ENCODE measurements around the gene METTL14. TPM values are rescaled to one million over a fixed set of nuclear protein-coding genes. Genes with fewer than 3 reads are reported as not detected.
"Not testable (repeated sequence)": the region's sequence is repeated elsewhere in the genome, so short reads cannot be mapped to it uniquely, and the experiment has no call there.

Gene METTL14
- 36.2 TPM for total RNA-seq
- long read RNA-seq, full-length matches to known transcripts: 27 of 38 reads
- long read RNA-seq, partial matches to known transcripts: 2 of 38 reads
- long read RNA-seq, other reads (novel, unspliced or antisense): 9 of 38 reads

DNA sequence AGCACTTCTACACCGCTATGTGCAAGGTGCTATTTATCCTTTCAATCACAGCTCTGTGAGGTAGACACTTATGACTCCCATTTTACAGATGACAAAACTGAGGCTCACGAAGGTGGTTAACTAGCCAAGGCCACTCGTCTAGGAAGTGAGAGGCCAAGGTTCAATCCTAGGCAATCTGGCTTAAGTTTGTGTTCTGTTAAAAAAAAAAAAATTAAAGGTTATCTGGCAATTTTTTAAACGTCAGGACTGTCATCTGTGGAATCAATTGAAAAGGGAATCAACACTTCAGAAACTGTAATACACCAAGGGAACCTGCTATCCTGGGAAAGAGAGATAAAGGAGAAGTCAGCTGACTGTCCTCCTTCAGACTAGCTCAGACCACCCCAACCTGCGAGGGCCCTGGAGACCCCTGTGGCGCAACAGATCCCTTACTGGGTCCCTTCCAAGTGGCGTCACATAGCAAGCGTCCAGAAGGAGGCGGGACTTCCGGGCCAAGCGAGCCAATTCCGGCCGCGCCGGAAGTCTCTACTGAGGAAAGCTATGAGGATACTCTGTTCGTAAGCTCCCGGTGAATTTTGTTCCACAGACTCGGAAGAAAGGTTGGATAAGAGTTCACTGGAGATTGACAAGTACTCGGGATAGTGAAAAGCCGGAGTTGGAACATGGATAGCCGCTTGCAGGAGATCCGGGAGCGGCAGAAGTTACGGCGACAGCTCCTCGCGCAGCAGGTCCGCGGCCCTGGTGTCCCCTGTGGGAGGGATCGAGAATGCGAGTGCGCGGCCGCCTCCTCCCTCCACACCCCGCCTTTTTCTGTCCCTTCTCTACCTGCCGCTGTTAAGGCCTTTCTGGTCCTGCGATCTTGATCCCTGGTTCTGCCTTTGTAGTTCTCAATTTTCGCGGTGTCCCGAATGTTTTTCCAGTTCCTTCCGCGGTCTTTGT lies at the start of gene METTL14:
TSS of gene METTL14 (plus strand) at position 520 of the 939 bp plus-strand sequence. CDS start at position 663, 143 bp downstream.
- intact Hi-C loops (cut with DNase I): no loop called here
- DNase-seq (ENCODE audit: low spot score): peak; percentile 95

DNA sequence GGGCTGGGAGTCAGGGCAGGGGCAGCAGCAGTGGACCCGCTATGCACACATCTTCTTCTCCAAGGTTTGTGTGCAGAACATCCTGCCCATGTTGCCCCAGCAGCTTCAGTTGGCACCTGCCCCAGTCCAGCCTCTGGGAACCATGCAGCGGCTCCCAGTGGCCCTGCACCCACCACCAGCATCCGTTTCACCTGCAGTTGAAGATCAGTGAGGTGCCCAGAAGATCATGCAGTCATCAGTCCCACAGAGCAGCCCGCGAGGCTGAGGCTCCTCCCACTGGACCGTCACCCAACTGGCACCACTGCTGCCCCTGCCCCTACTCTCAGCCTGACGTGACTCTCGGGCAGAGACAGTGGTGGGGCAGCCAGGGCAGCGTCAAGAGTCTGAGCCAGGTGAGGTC lies 49.1 kb upstream of the METTL14 start:
- intact Hi-C loops (cut with DNase I); DNase-seq (ENCODE audit: low spot score): not testable (repeated sequence)

DNA sequence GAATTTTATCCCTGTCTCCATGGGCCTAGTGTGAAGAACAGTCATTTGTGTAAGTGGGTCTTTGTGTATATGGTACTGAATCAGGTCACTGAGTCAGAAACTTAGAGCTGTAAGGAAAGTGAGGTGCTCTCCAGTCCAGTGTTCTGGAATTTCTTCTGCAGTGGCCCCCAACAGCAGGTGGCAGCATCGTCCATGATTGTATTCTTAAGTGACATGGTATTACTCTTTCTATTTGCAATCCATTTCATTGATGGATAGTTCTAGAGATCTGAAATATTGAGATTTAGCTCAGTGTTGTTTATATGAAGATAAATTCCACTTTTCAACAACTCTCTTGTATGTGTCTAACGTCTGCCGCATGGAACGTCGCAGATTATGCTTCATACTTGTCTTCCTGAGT lies 20.5 kb upstream of the METTL14 start:
- intact Hi-C loops (cut with DNase I); DNase-seq (ENCODE audit: low spot score): not testable (repeated sequence)

DNA sequence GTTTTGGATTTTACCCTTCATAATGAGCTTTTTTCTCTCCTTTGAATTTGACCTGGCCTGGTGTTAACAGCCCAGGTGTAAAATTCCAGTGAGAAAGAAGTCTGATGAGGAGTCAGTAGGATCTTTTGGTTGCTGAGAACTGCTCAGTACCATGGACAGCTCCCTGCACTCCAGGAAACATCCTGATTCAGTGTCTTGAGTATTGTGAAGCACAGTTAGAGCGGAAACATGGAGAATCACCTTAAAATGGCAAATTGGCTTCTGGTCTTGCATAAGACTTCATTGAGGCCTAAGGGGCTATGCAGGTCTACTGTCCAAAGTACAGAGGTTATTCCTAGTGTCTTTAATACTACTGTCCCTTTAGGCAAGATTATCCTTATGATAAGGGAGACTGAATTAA lies 16.0 kb upstream of the METTL14 start:
- intact Hi-C loops (cut with DNase I): not testable (repeated sequence)

DNA sequence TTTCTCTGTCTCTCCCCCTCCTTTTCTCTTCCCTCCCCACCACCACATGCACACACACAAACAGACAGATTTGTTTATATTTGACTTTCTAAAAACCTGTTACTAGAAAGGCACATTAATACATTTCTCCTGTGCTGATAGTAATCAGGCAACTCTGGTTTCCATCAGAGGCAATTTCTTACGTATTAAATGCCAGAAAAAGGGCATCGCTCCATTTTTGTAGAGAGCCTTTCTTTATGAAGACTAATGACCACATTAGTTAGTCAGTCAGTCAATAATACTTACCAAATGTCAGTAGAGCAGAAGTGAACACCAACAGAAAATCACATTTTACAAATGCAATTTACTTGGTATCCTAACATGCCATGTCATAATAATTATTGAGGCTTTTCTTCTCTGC lies 14.2 kb upstream of the METTL14 start:
- intact Hi-C loops (cut with DNase I); DNase-seq (ENCODE audit: low spot score): not testable (repeated sequence)

More for the DNA sequence above, 16.0 kb upstream of the METTL14 start:
- DNase-seq (ENCODE audit: low spot score): not testable (repeated sequence)

DNA sequence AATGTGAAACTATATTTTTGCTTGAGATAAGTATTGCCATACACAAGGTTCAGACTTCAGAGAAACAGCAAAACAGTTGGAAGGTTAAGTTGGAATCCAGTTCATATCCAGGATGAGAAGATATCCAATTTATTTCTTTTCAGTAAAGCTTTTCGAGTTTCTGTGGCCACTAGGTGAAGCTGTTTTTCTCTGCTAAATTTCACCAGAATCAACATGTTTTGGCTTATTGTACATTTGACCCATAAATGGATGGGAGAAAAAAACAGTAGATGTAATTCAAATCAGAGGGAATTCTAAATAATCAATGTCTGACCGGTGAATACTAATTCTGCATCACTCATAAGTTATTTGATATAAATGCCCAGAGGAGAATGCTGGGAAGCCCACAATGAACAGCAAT lies 9.1 kb upstream of the METTL14 start:
- no peak for DNase-seq (ENCODE audit: low spot score)
- intact Hi-C loops (cut with DNase I): no loop called here

DNA sequence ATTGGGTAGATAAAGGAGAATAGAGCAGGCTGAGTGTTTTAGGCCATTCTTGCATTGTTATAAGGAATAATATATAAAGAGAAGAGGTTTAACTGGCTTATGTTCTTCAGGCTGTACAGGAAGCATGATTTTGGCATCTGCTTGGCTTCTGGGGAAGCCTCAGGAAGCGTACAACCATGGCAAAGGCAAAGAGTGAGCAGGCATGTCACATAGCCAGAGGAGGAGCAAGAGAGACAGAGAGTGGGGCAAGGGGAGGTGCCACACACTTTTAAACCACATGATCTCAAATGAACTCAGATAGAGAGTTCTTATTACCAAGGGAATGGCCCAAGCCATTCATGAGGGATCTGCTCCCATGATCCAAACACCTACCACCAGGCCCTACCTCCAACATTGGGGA lies 4.4 kb upstream of the METTL14 start:
- intact Hi-C loops (cut with DNase I): no loop called here
- DNase-seq (ENCODE audit: low spot score): no peak

DNA sequence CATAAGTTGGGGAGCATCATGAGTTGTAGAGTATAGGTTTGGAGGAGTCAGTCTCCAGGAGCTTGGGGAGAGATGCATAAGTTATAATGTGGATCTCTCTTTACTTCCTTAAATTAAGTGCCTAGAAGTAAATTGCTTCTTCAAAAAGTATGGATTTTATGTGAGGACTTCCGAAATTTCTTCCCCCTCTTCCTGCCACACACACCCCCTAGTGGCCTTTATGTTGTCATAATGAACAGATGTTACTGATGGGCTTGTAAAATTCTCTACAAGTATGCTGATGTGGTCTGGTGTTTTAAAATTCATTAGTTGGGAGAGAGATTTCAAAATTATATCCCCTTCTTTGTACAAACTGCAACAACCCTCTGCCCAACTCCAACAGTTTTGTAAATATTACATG lies 2.3 kb upstream of the METTL14 start:
- intact Hi-C loops (cut with DNase I): no loop called here
- no peak for DNase-seq (ENCODE audit: low spot score)

DNA sequence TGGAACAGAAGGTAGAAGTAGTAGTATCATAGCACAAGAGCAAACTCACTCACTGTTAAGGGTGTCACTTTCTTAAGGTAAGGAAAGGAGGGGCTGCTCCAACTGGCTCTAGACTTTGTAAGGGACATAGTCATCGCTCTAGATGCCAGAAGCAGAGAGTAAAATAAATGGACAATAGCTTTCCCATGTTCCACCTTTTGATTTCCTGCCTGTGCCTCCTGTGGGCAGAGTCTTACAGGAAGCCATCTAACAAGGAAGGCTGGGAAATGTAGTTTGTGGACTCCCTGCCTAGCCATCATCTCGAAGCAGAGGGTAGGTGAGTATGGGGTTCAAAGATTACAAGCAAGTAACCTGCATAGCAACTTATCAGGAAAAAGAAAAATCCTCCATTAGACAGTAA lies 1.7 kb upstream of the METTL14 start:
- intact Hi-C loops (cut with DNase I): no loop called here

DNA sequence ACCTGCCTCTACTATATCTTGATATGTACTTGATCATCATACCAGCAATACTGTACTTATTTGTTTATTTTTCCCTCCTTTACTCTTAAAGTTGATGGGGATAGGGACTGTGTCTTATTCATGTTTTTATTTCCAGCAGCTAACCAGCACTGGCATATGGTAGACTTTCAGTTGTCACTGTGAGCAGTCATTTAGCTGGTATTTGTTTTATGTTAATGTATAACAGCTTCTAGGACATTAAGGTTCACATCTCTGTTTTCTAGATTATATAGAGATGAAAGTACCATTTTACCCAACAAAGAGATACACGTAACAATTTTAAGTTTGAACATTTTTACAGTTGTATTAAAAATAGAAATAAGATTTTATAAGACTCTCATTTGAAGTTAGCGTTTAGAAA lies 17.9 kb downstream of the METTL14 start:
- intact Hi-C loops (cut with DNase I): no loop called here
- DNase-seq (ENCODE audit: low spot score): no peak

More for the DNA sequence above, 1.7 kb upstream of the METTL14 start:
- DNase-seq (ENCODE audit: low spot score): no peak

DNA sequence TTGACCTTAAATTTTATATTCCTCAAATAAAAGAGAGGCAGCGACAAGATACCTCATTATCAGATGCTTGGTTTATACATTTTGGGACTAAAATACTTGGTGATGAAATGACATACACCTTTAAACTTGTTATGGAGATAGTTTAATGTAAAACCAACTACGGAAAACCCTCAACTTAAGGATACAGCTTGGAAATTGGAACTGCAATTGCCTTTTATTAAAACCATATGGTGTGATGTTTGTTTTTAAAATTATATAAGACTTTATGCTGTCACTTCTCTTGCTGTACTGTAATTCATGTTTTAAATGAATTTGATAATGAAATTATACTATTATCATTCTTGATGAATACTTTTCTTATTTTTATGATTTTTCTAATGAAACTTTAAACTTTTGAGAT lies 25.9 kb downstream of the METTL14 start:
- intact Hi-C loops (cut with DNase I): no loop called here
- no peak for DNase-seq (ENCODE audit: low spot score)

DNA sequence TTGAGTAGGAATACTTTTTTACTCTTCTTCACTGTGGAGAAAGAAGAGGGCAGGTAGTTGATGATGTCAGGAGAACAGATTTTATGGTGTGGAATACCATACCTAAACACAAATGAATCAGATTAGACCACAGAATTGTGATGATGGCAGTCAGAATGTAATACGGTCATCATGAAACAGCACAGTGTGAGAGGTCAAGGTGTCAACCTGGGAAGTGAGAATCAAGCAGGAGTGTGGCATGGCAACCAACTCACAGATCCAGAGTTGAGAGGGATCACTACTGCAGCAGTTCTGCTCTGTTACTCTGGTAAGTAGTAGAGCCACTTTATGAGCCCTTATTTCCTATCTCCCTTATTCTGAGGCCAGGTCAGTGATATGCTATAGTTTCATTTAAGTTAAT lies 27.7 kb downstream of the METTL14 start:
- intact Hi-C loops (cut with DNase I): no loop called here
- DNase-seq (ENCODE audit: low spot score): no peak

DNA sequence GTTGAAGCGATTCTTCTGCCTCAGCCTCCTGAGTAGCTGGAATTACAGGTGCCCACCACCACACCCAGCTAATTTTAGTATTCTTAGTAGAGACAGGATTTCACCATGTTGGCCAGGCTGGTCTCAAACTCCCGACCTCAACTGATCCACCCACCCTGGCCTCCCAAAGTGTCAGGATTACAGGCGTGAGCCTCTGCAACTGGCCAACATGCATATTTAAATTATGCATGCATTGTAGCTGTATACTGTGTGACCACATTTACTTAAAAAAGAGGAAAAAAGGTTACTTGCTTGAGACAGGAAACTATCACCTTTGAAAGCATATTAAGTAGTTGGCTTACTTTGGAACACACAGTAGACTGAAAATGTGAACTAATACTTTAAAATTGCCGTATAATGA lies 29.5 kb downstream of the METTL14 start:
- DNase-seq (ENCODE audit: low spot score): no peak
- intact Hi-C loops (cut with DNase I): no loop called here

DNA sequence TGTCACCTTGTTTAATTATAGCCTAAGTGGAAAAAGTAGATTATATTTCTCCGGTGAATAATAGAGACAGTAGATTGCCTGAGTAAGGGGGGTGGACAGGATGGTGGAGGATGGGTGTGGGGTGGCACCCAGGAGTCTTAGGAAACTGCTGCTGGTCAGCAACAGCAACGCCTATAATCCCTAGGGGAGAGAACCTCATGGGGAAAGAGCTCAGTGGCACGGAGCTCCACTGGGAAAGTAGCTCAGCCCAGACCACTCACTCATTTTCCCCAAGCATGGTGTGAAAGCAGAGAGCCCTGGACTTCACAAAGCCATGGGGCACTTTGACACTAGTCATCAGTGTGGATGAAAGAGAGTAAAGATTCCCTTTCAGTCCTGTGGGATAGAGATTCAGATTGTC lies 31.1 kb downstream of the METTL14 start:
- intact Hi-C loops (cut with DNase I): no loop called here
- DNase-seq (ENCODE audit: low spot score): no peak

DNA sequence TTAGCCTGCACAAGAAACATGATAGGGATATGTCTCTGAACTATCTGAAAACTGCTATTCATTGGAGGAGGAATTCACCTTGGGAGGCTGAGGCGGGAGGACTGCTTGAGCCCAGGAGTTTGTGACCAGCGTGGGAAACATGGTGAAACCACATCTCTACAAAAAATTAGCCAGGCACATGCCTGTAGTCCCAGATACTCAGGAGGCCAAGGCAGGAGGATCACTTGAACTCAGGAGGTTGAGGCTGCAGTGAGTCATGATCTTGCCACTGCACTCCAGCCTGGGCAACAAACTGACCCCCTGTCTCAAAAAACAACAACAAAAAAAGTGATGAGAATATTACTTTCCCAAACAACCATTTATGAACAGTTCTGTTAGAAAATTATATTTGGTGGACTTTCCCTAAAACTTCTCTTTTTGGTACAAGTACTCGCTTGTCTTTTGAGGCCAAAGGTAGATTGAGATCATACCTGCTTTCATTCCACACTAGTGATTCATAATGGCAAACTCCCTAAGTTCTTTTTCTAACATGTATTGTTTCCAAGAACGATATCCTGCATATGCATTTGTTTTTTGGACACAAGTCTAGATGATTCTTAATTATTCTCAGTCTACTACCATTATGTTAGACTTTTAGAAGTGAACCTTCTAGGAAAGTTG lies 33.4 kb downstream of the METTL14 start:
- intact Hi-C loops (cut with DNase I): no loop called here
- DNase-seq (ENCODE audit: low spot score): no peak

DNA sequence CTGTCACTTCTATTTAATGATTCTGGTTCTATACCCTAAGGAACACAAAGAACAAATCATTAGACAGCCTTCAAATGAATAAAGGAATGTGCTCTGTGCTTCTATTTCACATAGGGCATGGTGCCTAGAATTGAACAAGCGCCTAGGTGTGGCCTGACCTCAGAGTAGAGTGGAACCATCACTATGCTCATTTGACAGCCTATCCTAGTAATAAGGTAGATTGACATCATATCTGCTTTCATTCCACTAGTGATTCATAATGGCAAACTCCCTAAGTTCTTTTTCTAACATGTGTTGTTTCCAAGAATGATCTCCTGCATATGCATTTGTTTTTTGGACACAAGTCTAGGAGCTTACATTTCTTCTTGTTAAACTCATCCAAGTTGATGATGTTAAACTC lies 36.6 kb downstream of the METTL14 start:
- intact Hi-C loops (cut with DNase I): no loop called here
- no peak for DNase-seq (ENCODE audit: low spot score)

DNA sequence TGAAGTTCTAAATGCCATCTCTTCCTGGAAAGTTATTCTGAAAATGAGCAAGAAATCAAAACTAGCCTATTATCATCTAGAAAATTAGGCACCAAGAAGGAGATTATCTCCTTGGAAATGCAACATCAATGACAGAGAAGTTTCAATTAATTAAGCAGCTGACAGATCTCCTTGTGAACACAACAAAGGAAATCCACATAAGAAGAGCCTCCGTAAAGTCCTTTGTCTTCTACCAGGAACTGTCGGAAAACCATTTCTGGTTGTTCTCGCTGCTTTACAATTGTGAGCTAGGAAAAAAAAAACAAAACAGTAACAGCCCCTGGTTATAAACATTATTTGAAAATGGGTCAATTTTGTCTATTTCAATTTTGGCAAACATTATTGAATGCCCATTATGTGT lies 38.2 kb downstream of the METTL14 start:
- DNase-seq (ENCODE audit: low spot score): no peak
- intact Hi-C loops (cut with DNase I): no loop called here

DNA sequence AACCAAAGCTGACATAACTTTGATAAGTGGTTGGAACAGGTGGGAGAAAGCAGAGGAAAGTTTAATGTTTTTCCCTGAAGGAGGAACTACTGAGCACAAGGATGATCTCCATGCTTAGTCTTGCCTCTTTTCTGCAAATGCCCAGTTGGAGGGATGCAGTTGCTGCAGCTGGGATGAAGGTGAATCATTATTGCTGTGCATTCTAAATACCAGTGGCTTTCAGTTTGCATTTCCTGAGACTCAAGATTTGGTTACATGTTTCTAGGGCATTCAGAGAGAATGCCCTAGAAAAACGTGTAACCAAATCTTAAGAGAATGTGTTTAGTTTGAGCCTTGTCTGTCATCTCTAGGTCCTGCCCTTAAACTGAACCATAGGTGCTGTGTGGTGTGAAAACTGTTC lies 42.2 kb downstream of the METTL14 start:
- intact Hi-C loops (cut with DNase I): no loop called here
- DNase-seq (ENCODE audit: low spot score): no peak

DNA sequence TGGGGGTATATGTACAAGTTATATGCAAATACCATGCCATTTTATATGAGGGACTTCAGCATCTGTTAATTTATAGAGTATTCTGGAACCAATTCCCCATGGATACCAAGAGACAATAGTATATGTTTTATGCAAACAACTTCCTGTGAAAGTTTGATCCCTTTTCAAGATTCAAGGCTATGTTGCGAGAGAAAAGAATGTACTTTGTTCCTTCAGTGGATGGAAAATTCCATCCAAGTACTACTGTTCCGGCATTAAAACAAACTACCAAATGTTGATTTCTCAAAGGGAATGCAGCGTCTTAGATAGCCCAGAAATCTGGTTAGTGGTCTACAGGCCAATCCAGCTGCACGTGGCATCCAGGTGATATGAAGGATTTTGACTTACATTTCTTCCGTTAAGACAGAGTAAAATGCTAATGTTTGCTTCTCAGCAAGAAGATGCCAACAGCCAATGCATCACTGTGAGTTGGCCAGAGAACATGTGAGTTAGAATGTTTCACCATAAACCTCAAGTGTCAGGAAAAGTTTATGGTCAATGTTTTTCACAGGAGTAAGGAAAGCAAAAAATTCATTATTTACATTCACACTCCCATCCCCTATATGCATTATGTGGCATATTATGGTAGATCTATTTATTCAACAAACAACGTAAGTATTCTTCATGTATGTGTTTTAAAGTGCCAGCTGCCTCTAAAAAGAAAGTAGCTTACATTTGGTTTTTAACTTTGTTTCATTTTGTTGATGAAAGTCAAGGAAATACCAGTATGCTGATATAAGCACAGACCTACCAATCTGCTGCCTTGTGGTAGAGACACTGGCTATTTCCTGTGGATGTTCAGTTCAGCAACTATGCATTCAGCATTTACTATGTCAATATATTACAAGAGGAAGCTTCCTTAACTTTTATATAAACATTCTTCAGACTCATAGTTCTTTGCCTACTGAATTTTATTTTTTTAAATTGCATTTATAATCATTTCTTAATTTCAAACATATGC lies 44.4 kb downstream of the METTL14 start:
- no peak for DNase-seq (ENCODE audit: low spot score)
- intact Hi-C loops (cut with DNase I): no loop called here

DNA sequence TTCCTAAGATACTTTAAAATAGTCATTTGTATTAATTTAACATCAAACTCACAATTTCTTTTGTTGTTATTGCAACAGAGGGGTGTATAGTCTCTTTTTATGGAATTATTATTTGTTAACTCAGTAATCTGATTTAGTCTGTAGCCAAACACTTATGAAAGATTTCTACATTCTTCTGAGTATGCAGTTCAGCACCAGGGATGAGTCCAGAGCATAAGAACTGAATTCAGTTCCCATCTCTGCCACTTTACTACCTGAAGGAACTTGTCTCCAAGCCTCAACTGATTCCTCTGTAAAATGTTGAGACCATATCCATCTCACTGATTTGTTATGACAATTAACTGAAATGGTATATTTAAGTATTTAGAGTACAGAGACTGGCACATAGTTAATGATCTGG lies 45.5 kb downstream of the METTL14 start:
- DNase-seq (ENCODE audit: low spot score): no peak
- intact Hi-C loops (cut with DNase I): no loop called here

Measured in cardiac septum (tissue), 1 donor.